ENCODE data around the gene HSPG2.
"Not testable (repeated sequence)": the region's sequence is repeated elsewhere in the genome, so short reads cannot be mapped to it uniquely, and the experiment has no call there.

HSPG2 gene

GRCh38 chr1:21924503-21925005 is 12.6 kb downstream of the HSPG2 start:
- TF ChIP-seq CTCF (IDR thresholded peaks at IDR 0.05; ENCODE audit: insufficient read depth, low read length, missing control alignments): no peak
- no peak for DNase-seq (ENCODE audit: low read depth, low spot score)
- ChIA-PET POLR2A (no interaction called here), CTCF (interaction anchor here (1.0 to 1.9 kb wide), 6 partner anchors 10 to 492 kb away, joined by 3 to 7 read pairs (median 4); no protein-coding TSS in a partner anchor)
- no peak overlapping the region for H3K4me3 ChIP-seq (ENCODE audit: low read depth, low read length)

GRCh38 chr1:21922090-21923013 is 14.8 kb downstream of the HSPG2 start:
- no peak for DNase-seq (ENCODE audit: low read depth, low spot score)
- no peak for TF ChIP-seq CTCF (IDR thresholded peaks at IDR 0.05; ENCODE audit: insufficient read depth, low read length, missing control alignments)
- CTCF ChIA-PET: interaction anchor here (1.3 to 3.0 kb wide), 5 partner anchors 8 to 494 kb away, joined by 3 to 14 read pairs (median 5); no protein-coding TSS in a partner anchor
- no peak overlapping the region for H3K4me3 ChIP-seq (ENCODE audit: low read depth, low read length)
- POLR2A ChIA-PET: interaction anchor here (1.1 kb wide), 1 partner anchor 11 kb away, joined by 5 read pairs; no protein-coding TSS in a partner anchor

- ChIA-PET CTCF (interaction anchor here (0.6 to 3.0 kb wide), 7 partner anchors 12 to 495 kb away, joined by 3 to 14 read pairs (median 3); no protein-coding TSS in a partner anchor), POLR2A (interaction anchor here (2.4 kb wide), 1 partner anchor 11 kb away, joined by 14 read pairs; no protein-coding TSS in a partner anchor)
- no peak overlapping the region for H3K4me3 ChIP-seq (ENCODE audit: low read depth, low read length)
- TF ChIP-seq CTCF (IDR thresholded peaks at IDR 0.05; ENCODE audit: insufficient read depth, low read length, missing control alignments): no peak
- DNase-seq (ENCODE audit: low read depth, low spot score): no peak
Observed at GRCh38 chr1:21921100-21921875, 15.8 kb downstream of the HSPG2 start.

- H3K4me3 ChIP-seq (ENCODE audit: low read depth, low read length): no peak overlapping the region
- ChIA-PET POLR2A (interaction anchor here (0.6 to 2.4 kb wide), 6 partner anchors 9 to 147 kb away, joined by 3 to 14 read pairs (median 8); partner anchors contain the start of gene HSPG2), CTCF (interaction anchor here (0.9 to 1.6 kb wide), 4 partner anchors 16 to 45 kb away, joined by 3 to 5 read pairs (median 4); no protein-coding TSS in a partner anchor)
- no peak for DNase-seq (ENCODE audit: low read depth, low spot score)
- no peak for TF ChIP-seq CTCF (IDR thresholded peaks at IDR 0.05; ENCODE audit: insufficient read depth, low read length, missing control alignments)
Observed at GRCh38 chr1:21919520-21919919, 17.6 kb downstream of the HSPG2 start.

GRCh38 chr1:21917239-21917631 is 19.9 kb downstream of the HSPG2 start:
- H3K4me3 ChIP-seq (ENCODE audit: low read depth, low read length); POLR2A ChIA-PET; DNase-seq (ENCODE audit: low read depth, low spot score): not testable (repeated sequence)
- CTCF ChIA-PET: interaction anchor here (0.9 to 1.7 kb wide), 5 partner anchors 16 to 35 kb away, joined by 3 to 7 read pairs (median 4); no protein-coding TSS in a partner anchor

- no peak for TF ChIP-seq CTCF (IDR thresholded peaks at IDR 0.05; ENCODE audit: insufficient read depth, low read length, missing control alignments)
- ChIA-PET CTCF (interaction anchor here (0.9 to 1.7 kb wide), 5 partner anchors 16 to 47 kb away, joined by 3 to 7 read pairs (median 5); no protein-coding TSS in a partner anchor), POLR2A (no interaction called here)
- DNase-seq (ENCODE audit: low read depth, low spot score): no peak
- no peak overlapping the region for H3K4me3 ChIP-seq (ENCODE audit: low read depth, low read length)
Observed at GRCh38 chr1:21916447-21917238, 20.5 kb downstream of the HSPG2 start.
